H4 (cell line): ENCODE measurements around the gene GPR160. TPM values are rescaled to one million over a fixed set of nuclear protein-coding genes. Genes with fewer than 3 reads are reported as not detected.
"Not testable (repeated sequence)": the region's sequence is repeated elsewhere in the genome, so short reads cannot be mapped to it uniquely, and the experiment has no call there.

Experiments
- DNase-seq: peaks from one replicate; pipeline ENCODE4 v3.0.0-alpha.2; 2015; ENCODE audit warnings: low spot score
- total RNA-seq: library from RNA; depleted of rRNA; stranded (reverse); fragments of >200 nt; shearing (Covaris generic); gene quantifications from 2 replicates; pipeline ENCODE4 v1.2.3, GENCODE V29; 2014; rRNA removed

GPR160 gene
- total RNA-seq, 1 experiment from 2014 or later, result 5.6 TPM

- DNase-seq, result no peak
Observed at GRCh38 chr3:170111147-170111771, 73.5 kb downstream of the GPR160 start.

DNA sequence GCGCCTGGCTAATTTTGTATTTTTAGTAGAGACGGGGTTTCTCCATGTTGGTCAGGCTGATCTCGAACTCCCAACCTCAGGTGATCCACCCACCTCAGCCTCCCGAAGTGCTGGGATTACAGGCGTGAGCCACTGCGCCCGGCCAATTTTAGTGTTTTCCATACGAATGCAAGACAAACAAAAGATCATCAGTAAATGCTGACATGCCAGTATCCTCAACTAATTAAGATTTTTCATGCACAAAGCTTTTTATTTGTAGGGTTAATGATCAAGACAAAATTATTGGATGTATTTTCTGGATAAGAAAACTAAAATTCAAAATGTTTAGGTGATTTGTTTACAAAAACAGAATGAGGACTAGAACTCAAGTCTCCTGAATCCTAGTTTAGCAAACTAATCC is 76.4 kb downstream of the GPR160 start:
- not testable (repeated sequence) for DNase-seq

DNA sequence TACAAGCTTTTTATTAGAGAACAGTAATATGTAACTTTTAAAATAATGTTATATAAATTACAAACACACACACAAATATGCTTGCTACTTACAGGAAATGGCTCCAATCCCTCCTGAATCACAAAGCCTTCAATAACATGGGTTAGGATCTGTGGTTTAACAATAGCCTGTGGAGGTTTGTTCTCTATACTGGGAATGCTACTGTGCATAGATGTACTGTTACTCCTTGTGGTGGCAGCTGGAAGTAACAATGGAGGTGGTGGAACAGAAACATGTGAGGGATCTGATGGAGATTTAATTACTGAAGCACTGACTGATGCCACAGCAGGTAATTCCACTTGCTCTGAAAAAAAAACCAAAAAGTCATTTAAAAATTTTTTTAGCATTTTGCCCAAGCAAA is 79.3 kb downstream of the GPR160 start:
- DNase-seq, result no peak

DNA sequence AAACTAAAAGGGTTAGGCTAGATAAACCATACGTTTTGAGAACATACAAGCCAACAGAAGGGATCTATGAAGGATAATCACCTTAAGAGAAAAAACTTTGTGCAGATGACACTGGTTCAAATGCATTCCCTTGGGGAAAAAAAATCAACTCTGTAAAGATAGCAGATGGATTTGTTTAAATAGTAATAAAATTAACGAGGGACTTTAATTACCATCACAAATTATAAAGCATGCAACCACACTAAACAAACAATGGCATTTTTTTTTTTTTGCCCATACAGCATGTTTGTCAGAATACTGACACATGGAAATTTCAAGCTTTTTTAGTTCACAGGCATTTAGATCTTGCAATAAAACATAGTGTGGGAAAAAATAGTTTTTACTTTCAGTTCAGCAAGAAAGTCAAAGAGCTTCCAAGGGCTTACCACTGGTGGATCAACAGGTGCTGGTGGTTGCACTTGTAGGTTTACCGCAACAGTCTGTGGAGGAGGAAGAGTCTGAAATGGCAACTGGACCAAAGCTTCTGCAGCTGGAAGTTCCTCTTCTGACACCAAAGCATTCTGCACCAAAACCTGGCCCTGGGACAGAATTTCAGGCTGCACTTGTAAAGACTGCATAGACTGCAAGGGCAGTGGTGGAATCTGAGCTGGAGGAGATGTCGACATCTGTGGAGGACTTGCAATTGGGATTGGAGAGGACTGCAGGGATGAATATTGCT is 90.6 kb downstream of the GPR160 start:
- DNase-seq, result no peak

DNA sequence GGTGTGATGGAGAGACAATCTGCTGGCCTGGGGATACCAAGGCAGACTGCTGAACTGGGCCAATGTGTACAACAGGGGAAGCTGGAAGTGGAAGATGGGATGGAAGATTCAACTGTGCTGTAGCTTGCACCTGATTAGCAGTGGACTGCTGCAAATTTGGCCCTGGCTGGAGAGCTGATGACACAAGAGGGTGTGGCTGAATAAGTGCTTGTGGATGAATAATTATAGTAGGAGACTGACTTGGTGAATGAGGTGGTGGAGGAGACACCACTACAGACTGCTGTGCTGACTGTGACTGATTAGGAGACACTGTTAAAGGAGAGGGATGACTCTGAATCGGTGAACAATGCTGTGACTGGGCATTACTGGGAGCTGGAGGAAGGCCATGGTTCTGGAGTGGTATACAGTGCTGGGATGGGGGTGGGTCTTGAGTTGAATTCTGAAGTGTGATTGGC is 91.2 kb downstream of the GPR160 start:
- DNase-seq, result peak; percentile 9

DNA sequence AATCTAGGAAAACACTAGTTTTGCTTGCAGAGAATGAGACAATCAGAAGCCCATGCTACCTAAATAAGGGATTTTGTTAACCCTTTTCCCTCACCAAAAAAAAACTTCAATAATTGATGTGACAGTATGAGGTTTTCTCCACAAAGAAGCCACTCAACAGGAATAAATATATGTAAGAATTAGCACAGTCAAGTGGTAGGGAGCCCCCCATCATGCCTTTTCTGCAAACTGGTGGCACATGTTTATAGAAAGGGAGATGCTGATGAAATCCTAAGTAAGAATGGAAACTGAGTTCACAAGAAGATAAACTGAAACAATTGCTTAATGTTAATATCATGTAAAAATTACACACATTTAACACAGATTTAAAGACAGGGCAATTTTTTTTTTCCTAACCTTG is 92.7 kb downstream of the GPR160 start:
- DNase-seq, result no peak

DNA sequence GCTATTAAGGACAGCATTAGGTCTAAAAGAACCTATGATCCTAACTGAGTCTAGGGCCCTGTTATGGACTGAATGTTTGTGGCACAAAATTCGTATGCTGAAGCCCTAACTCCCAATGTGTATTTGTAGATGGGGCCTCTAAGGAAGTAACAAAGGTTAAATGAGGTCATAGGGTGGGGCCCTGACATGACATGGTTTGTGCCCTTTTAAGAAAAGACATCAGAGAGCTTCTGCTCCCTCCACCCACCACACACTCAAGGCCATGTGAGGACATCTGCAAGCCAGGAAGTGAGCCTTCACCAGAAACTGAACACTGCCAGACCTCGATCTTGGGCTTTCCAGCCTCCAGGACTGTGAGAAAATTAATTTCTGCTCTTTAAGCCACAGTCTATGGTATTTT is 94.5 kb downstream of the GPR160 start:
- no peak for DNase-seq

Other genes starting within 250 kb of the GPR160 start
- gene LRRIQ4, start 225.1 kb upstream of the GPR160 start, total RNA-seq, result not detected in 2 replicates
- gene LRRC34, start 225.1 kb upstream of the GPR160 start, total RNA-seq, result 0.35 and 0.43 TPM in 2 replicates
- not detected in 2 replicates for gene LRRC31, start 168.1 kb upstream of the GPR160 start, total RNA-seq
- gene SAMD7, start 126.4 kb upstream of the GPR160 start, total RNA-seq, result not detected in 2 replicates
- gene SEC62, start 71.2 kb upstream of the GPR160 start, total RNA-seq, result 15.2 and 25.7 TPM in 2 replicates
- 14.9 and 17.5 TPM in 2 replicates for gene PHC3, start 143.7 kb downstream of the GPR160 start, total RNA-seq
- 58.3 and 73.3 TPM in 2 replicates for gene PRKCI, start 184.4 kb downstream of the GPR160 start, total RNA-seq